HPDE6-E6E7 (cell line): Measurements from ENCODE around the gene KDM5B.
A peak's percentile ranks its signal among the peaks of the same experiment; 100 is the strongest.
"Not testable (repeated sequence)": the region's sequence is repeated elsewhere in the genome, so short reads cannot be mapped to it uniquely, and the experiment has no call there.

Source experiments
- DNase-seq: peaks from one replicate; pipeline ENCODE4 v3.0.0; 2011; ENCODE audit warnings: missing footprints; ENCODE audit errors: extremely low spot score

The KDM5B gene

DNA sequence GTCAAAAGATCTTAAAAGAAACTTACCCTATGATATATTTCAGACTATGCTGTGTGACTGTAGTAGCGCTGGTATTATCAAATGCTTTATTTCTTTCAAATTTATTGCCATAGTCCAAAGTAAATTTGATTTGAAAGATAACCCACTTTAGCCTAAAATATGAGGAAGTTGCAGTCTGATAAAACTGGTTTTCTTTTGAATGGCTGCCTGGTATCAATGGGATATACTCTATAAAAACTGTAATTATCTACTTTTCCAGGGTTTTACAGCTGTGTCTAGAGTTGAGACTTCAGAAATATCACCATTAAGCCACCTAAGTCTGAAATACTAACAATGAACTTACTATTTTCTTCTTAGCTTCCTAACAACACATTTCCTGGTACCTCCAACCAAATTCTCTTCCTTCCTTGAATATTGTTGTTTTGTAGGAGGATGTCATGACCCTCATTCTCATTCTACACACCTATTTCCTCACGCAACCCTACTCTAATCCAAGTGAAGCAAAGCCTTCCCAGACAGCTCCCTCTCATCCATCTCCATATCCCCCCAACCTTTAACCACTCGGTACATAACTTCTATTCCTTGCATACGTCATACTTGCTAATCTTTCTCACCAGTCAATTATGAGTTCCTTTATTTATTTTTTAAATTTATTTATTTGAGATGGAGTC, 17.0 kb downstream of the KDM5B start:
- DNase-seq = no peak

DNA sequence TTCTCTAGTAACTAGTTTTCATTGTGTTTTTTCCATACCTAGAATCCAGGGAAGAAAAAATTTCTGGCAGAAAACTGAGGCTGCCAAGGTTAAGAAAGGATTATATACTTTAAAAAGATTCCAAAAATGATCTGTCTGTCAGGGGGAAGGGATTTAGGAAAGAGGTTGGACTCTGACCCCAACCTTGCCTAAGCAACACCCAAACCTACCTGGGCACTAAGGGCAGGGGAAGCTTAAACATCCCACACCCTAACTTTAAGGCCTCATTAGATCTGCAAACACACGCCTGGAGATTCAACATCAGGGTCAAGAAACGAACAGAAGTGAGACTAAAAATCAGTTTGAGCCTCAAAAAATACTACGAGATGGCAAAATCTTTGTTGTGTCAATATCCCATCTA, 19.4 kb downstream of the KDM5B start:
- DNase-seq = no peak

DNA sequence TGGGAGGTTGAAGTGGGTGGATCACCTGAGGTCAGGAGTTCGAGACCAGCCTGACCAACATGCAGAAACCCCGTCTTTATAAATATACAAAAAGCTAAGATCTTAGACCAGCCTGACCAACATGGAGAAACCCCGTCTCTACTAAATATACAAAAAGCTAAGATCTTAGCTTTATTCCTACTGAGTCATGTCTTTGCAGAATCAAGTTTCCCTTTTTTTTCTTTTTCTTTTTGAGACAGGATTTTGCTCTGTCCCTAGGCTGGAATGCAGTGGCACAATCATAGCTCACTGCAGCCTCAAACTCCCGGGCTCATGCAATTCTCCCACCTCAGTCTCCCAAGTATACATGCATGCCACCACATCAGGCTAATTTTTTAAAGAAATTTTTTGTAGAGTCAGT, 21.4 kb downstream of the KDM5B start:
- no peak for DNase-seq

DNA sequence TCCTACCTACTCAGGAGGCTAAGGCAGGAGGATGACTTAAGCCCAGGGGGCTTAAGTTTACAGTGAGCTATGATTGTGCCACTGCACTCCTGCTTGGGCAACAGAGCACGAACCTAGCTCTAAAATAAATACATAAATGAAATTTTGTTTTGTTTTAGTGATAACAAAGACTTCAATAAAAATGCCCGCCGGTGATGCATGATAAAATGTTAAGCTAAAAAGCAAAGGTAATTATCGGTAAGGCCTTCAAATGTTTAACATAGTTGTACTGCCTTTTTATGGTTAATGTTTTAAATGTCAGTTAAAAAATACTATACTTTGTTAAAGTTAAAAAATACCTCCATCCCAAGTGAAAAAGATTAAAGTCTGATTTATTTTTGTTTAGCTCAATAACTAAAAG, 27.0 kb downstream of the KDM5B start:
- DNase-seq = no peak

DNA sequence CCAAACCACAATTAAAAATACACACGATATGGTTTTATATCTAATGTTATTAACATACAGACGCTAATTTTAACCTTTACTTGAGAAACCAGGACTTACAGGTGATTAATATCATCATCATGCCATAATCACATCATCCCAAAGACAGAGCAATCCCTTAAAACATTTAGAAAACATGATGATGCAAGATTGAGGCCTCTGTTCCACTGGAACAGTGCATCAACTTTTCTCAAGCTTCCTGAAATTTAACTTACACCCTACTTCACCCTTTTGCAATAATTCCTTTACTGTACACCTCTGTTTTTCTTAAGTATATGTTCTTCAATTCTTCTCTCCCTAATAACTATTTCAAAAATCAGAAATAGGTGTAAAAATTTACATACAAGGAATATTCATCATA, 38.1 kb downstream of the KDM5B start:
- DNase-seq = no peak

DNA sequence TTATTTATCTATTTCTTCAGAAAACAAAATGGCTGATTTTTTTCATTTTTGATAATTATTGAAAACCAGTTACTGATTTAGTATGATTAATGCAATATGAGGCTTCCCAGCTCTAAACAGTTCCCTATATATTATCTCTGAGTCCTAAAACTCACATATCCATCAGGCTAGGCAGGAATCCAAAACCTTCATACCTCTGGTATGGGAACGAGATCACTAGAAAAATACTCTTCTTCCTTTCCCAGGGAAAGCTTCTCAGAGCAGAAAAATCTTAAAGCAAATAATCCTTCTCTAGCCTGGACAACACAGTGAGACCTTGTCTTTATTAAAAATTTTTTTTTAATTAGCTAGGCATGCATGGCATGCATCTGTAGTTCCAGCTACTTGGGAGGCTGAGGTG, 42.5 kb downstream of the KDM5B start:
- no peak for DNase-seq

DNA sequence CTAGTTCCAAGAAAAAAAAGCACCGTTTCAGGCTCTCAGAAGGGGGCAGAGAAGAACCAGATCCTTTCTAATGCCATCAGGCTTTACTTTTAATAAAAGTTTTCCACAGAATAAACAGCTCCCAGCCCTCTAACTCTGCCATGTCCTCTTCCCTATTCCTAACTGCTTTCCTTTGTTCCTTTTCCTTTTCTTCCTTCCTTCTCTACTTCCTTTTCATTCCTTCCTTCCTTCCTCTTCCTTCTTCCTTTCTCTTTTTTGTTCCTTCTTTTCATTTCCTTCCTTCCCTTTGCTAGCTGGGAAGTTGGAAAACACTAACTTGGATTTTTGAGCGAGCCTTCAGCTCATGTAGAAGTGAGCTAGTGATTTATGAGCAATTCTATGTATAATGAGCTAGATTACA, 46.2 kb downstream of the KDM5B start:
- no peak for DNase-seq

DNA sequence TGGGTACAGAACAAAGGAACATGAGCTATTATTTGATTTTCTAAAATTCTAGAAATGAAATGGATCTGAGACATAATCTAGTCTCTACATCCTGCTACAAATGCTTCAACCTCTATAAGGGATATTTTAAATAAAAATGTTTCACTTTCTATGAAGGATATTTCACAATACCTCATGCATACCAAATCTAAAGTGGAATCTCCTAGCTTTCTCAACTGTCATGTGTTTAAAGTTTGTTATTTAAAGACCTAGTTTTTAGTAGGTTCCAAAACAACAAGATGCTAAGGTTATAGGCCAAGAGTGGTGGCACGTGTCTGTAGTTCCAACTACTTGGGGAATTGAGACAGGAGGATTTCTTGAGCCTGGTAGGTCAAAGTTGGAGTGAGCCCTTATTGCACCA, 47.6 kb downstream of the KDM5B start:
- no peak for DNase-seq

DNA sequence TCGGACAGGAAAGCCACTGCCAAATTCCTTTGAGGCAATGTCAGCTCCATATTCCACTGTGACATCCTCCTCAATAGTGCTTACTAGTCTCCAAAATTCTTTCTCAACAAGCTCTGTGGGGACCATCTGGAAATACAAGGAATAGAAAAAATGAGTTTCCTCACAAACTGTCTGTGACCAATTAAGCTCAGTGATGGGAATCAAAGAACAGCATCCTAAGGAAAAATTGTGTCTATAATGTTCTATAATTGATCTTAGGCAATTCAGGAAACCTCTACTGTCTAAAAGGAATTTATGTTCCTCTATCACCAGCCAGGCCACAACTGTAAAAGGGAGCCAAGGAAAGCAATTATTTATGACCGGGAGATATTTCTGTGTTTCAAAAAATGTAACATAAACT, 51.8 kb downstream of the KDM5B start:
- no peak for DNase-seq

DNA sequence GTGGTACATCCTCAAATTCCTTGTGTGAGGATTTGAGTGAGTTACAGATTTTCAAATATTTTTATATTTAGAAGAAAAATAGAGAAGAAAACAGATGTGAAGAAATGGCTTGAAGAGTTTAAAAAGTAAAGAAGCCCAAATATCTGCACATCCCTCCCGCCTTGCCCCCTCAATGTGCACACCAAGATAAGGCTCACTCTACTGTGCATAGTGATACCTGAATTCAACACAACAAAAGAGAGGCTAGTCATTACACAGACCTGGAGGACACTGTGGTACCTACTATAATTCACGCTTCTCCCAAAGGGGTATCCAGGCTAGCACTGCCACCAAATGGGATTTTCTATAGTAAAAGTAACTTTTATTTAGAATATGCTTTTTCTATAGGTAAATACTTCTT, 53.9 kb downstream of the KDM5B start:
- DNase-seq = no peak

DNA sequence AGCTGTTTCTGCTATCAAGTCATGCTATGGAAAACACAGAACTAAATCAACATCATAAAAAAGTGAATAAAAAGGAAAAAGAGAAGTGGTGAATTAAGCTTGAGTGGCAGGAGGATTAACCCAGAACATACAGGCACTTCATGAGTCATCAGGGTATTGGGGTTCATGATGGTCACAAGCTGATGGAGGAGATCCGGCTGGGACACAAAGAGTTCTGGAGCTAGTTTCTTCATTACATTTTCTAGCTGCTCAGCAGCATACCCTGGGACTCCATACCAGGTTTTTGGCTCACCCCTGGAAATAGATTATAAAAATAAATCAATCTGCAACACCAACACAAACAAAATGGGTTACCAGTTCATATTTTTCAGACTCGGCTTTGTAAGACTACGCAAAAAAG, 55.4 kb downstream of the KDM5B start:
- DNase-seq = no peak

DNA sequence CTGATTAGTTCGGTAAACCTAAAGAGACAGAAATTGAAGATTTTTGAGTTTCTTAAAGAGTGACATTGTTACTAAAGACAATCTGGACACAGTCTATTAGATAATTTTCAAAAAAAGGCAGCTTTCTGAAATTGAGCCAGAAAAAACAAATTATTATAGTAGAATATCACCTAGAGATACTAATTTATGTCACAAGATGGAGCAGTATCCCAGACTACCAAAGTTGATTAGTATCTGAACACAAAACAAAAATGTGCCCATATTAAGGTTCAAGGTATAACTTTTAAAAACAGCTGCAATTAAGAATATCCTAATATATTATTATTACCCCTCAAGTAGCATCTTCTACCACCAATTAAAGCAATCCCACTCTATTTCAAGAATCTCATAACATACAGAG, 57.5 kb downstream of the KDM5B start:
- DNase-seq = no peak

DNA sequence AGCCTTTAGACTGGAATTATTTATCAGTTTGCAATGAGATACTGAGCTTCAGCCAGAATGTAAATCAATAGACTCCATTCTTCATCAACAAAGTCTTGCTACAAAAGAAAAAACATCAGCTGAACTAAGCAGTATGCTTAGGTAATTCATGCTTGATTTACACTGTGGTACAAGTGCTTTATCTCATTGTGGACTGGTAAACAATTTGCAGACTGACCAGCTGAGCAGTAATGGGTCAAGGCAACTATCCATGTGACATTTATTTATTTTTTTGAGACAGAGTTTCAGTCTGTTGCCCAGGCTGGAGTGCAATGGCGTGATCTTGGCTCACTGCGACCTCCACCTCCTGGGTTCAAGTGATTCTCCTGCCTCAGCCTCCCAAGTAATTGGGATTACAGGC, 58.2 kb downstream of the KDM5B start:
- DNase-seq = no peak

DNA sequence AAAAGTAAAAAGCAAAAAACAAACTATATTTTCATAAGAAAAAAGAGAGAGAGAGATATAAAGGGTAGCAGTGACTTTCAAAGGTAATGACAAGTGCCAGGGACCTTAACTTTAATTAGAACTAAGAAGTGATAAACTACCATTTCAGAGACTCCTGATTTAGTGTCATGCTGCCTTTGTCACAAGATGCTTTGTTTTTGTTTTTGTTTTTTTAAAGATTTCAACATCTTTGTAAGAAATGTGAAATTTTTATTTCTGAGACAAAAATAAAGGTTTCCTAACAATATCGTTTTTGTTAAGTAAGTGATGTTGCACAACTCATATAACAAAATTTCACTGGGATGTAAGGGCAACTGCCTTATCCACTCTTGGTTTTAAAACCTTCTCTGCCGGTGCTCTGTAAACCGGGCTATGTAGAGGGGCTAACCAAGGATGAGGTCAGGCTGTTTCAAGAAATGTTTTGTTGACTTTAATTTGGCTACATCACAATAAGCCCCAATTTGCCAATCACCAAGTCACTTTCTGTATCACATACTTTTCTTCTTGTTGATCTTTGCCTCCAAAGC, 62.8 kb downstream of the KDM5B start:
- DNase-seq = no peak

DNA sequence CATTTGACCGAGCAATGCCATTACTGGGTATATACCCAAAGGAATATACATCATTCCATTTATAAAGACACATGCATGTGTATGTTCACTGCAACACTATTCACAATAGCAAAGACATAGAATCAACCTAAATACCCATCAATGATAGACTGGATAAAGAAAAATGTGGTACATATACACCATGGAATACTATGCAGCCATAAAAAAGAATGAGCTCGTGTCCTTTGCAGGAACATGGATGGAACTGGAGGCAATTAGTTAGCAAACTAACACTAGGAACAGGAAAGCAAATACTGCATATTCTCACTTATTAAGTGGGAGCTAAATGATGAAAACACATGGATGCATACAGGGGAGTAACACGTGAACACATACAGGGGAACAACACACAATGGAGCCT, 63.5 kb downstream of the KDM5B start:
- DNase-seq = not testable (repeated sequence)

DNA sequence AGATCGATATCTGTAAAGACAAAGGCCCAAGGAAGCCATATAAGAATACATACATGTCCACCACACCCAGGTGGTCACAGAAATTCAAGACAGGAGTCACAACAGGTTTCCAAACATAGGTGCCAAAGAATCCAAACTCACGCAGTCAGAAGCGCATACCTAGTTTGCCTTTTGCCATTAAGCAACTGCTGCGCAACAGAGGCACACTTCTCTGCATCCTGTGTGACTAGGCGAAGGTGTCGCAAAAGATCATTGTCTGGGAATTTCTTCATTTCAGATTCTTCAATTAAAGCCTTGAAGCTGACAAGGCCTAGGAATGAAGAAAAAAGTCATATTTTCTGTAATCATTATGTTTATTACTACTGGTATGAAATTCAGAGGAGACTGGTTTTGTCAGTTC, 65.7 kb downstream of the KDM5B start:
- DNase-seq = no peak

DNA sequence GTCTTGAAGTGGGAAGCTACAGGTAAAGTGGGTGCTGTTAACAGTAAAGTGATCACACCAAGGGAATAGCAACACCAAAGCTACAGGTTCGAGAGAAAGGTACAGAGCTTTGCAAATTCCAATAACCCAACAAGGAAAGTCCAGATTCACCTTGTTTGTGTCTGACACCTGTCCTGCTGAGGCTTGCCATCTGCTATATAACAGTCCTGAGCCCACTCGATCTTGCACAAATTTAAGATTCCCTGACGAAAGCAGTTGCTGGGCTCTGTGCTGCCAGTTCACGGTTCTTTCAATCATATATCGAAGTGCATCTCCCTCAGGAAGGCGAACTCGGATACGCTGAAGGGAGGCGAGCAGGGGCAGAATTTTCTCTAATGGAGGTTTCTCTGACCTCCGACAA, 75.0 kb downstream of the KDM5B start:
- DNase-seq = no peak

DNA sequence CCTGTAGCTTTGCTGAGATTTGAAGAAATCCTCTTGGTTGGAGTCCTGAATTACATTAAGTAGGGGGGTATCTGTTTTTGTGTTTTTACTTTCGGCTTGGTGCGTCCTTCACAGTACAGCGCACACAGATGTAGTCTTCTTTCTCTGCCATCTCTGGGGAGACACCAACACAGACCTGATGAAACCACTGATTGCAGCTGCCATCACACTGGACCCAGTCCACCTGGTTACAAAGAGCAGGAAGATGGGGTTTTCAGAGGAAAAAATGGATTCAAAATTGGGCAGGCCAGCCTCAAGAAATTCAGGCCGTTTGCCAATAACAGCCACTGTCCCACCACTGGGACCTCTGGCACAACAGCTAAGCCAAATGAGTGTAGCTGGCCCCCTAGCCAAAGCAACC, 79.3 kb downstream of the KDM5B start:
- no peak for DNase-seq

DNA sequence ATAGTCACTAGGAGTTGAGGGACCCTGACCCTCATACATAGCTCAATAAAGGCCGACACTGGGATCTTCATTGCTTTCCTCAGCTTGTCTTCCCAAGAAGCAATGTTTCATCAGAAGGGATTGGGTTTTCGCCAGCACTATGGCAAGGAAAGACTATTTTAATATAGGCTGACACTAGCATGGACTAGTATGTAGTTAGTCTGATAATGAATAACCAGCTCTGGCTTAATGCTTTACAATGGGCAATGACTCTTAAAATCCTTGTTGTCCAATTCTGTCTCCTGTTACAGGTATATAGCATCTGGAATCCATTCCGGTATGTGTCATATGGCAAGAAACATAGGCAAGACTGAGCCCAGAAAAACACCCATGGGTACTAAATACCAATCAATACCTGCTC, 82.7 kb downstream of the KDM5B start:
- DNase-seq = no peak

DNA sequence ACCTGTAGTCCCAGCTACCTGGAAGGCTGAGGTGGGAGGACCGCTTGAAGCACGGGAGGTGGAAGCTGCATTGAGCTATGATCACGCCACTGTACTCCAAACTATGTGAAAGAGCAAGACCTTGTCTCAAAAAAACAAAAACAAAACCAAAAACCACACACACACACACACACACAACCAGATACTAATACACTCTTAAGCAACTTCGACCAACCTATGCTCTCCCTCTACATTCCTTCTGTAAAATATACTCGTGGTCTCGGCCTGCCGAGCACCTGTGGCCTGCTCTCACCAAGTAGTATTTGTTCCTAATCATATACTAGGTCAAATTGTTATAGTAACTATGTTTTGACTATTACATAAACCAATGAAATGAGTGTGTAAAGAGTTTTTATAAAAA, 84.5 kb downstream of the KDM5B start:
- DNase-seq = no peak

DNA sequence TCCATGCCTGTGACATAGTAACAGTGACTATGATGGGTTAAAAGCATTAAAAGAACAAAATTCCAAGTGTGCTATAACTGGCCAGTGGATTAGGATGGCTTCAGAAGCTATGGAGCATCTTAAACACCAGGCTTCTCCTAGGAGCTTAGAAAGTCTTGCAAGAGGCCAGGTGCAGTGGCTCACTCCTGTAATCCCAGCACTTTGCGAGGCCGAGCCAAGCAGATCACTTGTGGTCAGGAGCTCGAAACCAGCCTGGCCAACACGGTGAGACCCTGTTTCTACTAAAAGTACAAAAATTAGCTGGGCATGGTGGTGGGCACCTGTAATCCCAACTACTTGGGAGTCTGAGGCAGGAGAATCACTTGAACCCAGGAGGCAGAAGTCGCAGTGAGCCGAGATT, 85.2 kb downstream of the KDM5B start:
- DNase-seq = not testable (repeated sequence)

DNA sequence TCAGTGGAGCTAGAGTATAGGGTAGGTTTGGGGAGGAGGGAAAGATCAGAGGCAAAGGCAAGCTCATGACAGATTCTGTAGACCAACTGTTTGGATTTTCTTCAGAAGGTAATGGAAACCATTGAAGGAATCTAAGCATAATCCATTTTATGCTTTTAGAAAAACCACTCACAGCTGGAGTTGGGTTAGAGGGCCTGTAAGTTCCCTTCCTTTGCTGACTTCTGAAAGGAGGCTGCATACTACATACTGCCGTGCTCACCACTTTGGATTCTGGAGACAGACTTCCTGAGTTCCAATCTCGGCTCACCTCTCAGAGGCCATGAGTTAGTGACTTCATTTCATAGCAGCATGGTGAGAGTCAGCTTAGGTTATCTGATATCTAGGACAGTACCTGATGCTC, 91.6 kb downstream of the KDM5B start:
- DNase-seq = no peak

DNA sequence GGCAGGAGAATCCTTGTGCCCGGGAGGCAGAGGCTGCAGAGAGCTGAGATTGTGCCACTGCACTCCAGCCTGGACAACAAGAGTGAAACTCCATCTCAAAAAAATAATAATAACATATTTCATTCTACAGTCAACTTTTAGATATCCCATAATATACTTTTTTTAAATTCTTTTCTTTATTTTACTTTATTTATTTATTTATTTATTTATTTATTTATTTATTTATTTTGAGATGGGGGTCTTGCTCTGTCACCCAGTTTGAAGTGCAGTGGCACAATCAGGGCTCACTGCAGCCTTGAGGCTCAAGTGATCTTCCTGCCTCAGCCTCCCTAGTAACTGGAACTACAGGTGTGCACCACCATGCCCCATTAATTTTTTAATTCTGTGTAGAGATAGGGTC, 94.0 kb downstream of the KDM5B start:
- not testable (repeated sequence) for DNase-seq

DNA sequence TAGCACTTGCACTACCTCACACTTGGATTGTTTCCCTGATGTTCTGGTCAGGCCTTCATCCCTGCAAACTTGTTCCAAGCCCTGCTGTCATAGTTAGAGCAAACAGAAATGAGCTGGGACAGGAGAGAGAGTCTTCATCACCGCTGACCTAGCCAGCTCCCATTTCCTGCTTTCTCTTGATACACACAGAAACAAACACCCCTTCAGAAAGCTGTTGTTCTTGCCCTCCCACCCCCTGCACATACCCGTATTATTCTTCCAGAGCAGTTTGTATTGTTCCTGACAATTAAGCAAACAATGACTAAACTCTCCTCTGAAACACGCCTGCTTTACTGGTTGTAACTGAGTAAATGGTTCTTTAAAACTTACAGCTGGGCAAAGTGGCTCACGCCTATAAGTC, 95.1 kb downstream of the KDM5B start:
- peak; percentile 72 for DNase-seq
